GM21786 (cell line): ENCODE data around the gene ZG16.

Experiments
- ATAC-seq: cut with Tn5 transposase; IDR thresholded peaks from one replicate; pipeline ENCODE4 v1.9.1; 2021; ENCODE audit not compliant: unreplicated experiment

ZG16 gene

GRCh38 chr16:29820271-29820701 is 42.2 kb downstream of the ZG16 start, which contains the start of gene MVP:
TSS of gene MVP (plus strand) at chr16:29820462. CDS start at chr16:29830550, 10,088 bp downstream.
- ATAC-seq = no peak

- ATAC-seq = peak; percentile 44
Observed at GRCh38 chr16:29820730-29821642, 42.9 kb downstream of the ZG16 start.

GRCh38 chr16:29821643-29822115 is 43.6 kb downstream of the ZG16 start:
- ATAC-seq = no peak

- no peak for ATAC-seq
Observed at GRCh38 chr16:29824589-29825144, 46.6 kb downstream of the ZG16 start.

GRCh38 chr16:29825145-29826044 is 47.3 kb downstream of the ZG16 start:
- ATAC-seq = no peak

- ATAC-seq = no peak
Observed at GRCh38 chr16:29826342-29826695, 48.3 kb downstream of the ZG16 start.

GRCh38 chr16:29830774-29831173 is 52.7 kb downstream of the ZG16 start:
- no peak for ATAC-seq

GRCh38 chr16:29831490-29831889 is 53.4 kb downstream of the ZG16 start:
- ATAC-seq = no peak
